ENCODE results near the gene TMIE.
"Not testable (repeated sequence)": the region's sequence is repeated elsewhere in the genome, so short reads cannot be mapped to it uniquely, and the experiment has no call there.

The TMIE gene

GRCh38 chr3:46725621-46726314 lies 24.6 kb downstream of the TMIE start:
- no peak for DNase-seq (ENCODE audit: low spot score)

GRCh38 chr3:46729038-46729437 lies 27.8 kb downstream of the TMIE start:
- no peak for DNase-seq (ENCODE audit: low spot score)

- DNase-seq (ENCODE audit: low spot score), result no peak
These were observed 29.6 kb downstream of the TMIE start for GRCh38 chr3:46730819-46731218.

GRCh38 chr3:46731795-46732194 lies 30.6 kb downstream of the TMIE start:
- DNase-seq (ENCODE audit: low spot score), result no peak

- no peak for DNase-seq (ENCODE audit: low spot score)
These were observed 32.0 kb downstream of the TMIE start for GRCh38 chr3:46733026-46733800.

GRCh38 chr3:46734773-46735172 lies 33.6 kb downstream of the TMIE start:
- DNase-seq (ENCODE audit: low spot score), result no peak

- no peak for DNase-seq (ENCODE audit: low spot score)
These were observed 35.0 kb downstream of the TMIE start for GRCh38 chr3:46736006-46736872.

GRCh38 chr3:46737329-46737731 lies 36.1 kb downstream of the TMIE start:
- DNase-seq (ENCODE audit: low spot score), result no peak

GRCh38 chr3:46739565-46739964 lies 38.4 kb downstream of the TMIE start:
- DNase-seq (ENCODE audit: low spot score), result not testable (repeated sequence)

GRCh38 chr3:46742992-46743585 lies 41.9 kb downstream of the TMIE start:
- DNase-seq (ENCODE audit: low spot score), result no peak

GRCh38 chr3:46746711-46747110 lies 45.5 kb downstream of the TMIE start:
- DNase-seq (ENCODE audit: low spot score), result no peak

- no peak for DNase-seq (ENCODE audit: low spot score)
These were observed 47.0 kb downstream of the TMIE start for GRCh38 chr3:46748170-46748569.

GRCh38 chr3:46749129-46749528 lies 47.9 kb downstream of the TMIE start:
- DNase-seq (ENCODE audit: low spot score), result no peak

- DNase-seq (ENCODE audit: low spot score), result no peak
These were observed 49.4 kb downstream of the TMIE start for GRCh38 chr3:46750555-46751038.

- not testable (repeated sequence) for DNase-seq (ENCODE audit: low spot score)
These were observed 51.9 kb downstream of the TMIE start for GRCh38 chr3:46753127-46753526.

GRCh38 chr3:46755646-46756045 lies 54.5 kb downstream of the TMIE start:
- no peak for DNase-seq (ENCODE audit: low spot score)

- no peak for DNase-seq (ENCODE audit: low spot score)
These were observed 55.5 kb downstream of the TMIE start for GRCh38 chr3:46756642-46757041.

- no peak for DNase-seq (ENCODE audit: low spot score)
These were observed 58.3 kb downstream of the TMIE start for GRCh38 chr3:46759239-46760167.

Data from hematopoietic multipotent progenitor cell treated with erythropoietin and hydrocortisone succinate and interleukin-3 and kit ligand, for 15 days (in vitro differentiated cells).